Measurements from ENCODE around the gene CDK4.

GRCh38 chr12:57738661-57739237 is 13.4 kb downstream of the CDK4 start, which contains the start of gene AGAP2:
- no peak for TF ChIP-seq CTCF (IDR thresholded peaks at IDR 0.05)
- TF ChIP-seq POLR2A (IDR thresholded peaks at IDR 0.05) = no peak
- TF ChIP-seq EP300 (IDR thresholded peaks at IDR 0.05) = no peak

Data from tibial nerve (tissue), 4 donors.